OCI-LY3 (cell line): Measurements from ENCODE around the gene HCST.

Experiments used
- H2AFZ ChIP-seq: fragments of 200-600, 300-600 bp; shearing (Covaris generic); 2 replicates; pipeline ENCODE4 v1.6.0; 2014; ENCODE audit warnings: antibody characterized with exemption, low read depth, low read length
- H3K27ac ChIP-seq: fragments of 200-600, 300-600 bp; sonication (generic); 2 replicates; pipeline ENCODE4 v1.5.1; 2014; ENCODE audit warnings: mild to moderate bottlenecking, low read length, moderate library complexity, mixed read lengths
- H3K27me3 ChIP-seq: fragments of 200-600, 300-600 bp; sonication (generic); 2 replicates; pipeline ENCODE4 v1.6.1; 2014; ENCODE audit warnings: low read depth, low read length, mixed read lengths
- H3K36me3 ChIP-seq: fragments of 200-600, 300-600 bp; sonication (generic); replicated peaks from 2 replicates; pipeline ENCODE3; 2014; ENCODE audit warnings: low read depth, low read length, mixed read lengths
- H3K4me1 ChIP-seq: fragments of 300-600, 200-600 bp; sonication (generic); 2 replicates; pipeline ENCODE4 v1.6.1; 2014; ENCODE audit warnings: low read length, mixed read lengths
- H3K4me2 ChIP-seq: fragments of 200-600, 300-600 bp; sonication (generic); 2 replicates; pipeline ENCODE4 v1.6.1; 2014; ENCODE audit warnings: low read length, mixed read lengths
- H3K4me3 ChIP-seq: fragments of 300-600, 200-600 bp; sonication (generic); 2 replicates; pipeline ENCODE4 v1.5.1; 2014; ENCODE audit warnings: antibody characterized with exemption, mild to moderate bottlenecking, low read length, moderate library complexity
- H3K79me2 ChIP-seq: fragments of 300-600, 200-600 bp; shearing (Covaris generic); 2 replicates; pipeline ENCODE4 v1.6.1; 2014; ENCODE audit warnings: mild to moderate bottlenecking, low read length, mixed read lengths
- H3K9ac ChIP-seq: fragments of 300-600, 200-600 bp; shearing (Covaris generic); 2 replicates; pipeline ENCODE4 v1.6.0; 2014; ENCODE audit warnings: mild to moderate bottlenecking, low read length, moderate library complexity
- H3K9me3 ChIP-seq: fragments of 200-600, 300-600 bp; shearing (Covaris generic); 2 replicates; pipeline ENCODE4 v1.6.1; 2014; ENCODE audit warnings: low read length, mixed read lengths; ENCODE audit not compliant: insufficient read depth
- H4K20me1 ChIP-seq: fragments of 200-600, 300-600 bp; sonication (generic); 2 replicates; pipeline ENCODE4 v1.6.1; 2016; ENCODE audit warnings: low read length, mixed read lengths; ENCODE audit not compliant: insufficient read depth
- EZH2phosphoT487 ChIP-seq: fragments of 200-600 bp; shearing (Covaris generic); IDR thresholded peaks from 2 replicates; pipeline ENCODE4 v1.6.1; 2018; ENCODE audit warnings: antibody characterized with exemption, mixed run types, low read depth
- TF ChIP-seq, protein P1 (sequence below): fragments of 200-600, 300-600 bp; sonication (generic); IDR thresholded peaks from 2 replicates; pipeline ENCODE4 v1.5.1; 2014; ENCODE audit warnings: antibody characterized with exemption, low read length, low read depth

The HCST gene

DNA sequence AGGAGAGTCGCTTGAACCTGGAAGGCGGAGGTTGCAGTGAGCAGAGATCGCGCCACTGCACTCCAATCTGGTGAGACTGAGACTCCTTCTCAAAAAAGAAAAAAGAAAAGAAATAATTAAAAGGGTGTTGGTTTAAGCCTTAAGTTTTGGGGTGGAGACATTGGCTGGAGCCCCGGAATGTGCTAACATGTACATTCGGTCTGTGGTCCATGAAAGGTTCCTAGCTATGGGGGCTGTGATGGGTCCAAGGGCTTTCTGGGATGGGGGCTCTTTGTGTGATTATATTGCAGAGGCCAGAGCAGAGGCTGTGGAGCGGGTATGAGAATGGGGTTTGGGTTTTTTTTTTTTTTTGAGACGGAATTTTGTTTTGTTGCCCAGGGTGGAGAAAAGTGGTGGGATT lies 16.4 kb upstream of the HCST start:
- TF ChIP-seq, protein P1, sequence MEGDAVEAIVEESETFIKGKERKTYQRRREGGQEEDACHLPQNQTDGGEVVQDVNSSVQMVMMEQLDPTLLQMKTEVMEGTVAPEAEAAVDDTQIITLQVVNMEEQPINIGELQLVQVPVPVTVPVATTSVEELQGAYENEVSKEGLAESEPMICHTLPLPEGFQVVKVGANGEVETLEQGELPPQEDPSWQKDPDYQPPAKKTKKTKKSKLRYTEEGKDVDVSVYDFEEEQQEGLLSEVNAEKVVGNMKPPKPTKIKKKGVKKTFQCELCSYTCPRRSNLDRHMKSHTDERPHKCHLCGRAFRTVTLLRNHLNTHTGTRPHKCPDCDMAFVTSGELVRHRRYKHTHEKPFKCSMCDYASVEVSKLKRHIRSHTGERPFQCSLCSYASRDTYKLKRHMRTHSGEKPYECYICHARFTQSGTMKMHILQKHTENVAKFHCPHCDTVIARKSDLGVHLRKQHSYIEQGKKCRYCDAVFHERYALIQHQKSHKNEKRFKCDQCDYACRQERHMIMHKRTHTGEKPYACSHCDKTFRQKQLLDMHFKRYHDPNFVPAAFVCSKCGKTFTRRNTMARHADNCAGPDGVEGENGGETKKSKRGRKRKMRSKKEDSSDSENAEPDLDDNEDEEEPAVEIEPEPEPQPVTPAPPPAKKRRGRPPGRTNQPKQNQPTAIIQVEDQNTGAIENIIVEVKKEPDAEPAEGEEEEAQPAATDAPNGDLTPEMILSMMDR: no peak
- H3K4me1 ChIP-seq: no peaks in the 10 kb centered on the region

DNA sequence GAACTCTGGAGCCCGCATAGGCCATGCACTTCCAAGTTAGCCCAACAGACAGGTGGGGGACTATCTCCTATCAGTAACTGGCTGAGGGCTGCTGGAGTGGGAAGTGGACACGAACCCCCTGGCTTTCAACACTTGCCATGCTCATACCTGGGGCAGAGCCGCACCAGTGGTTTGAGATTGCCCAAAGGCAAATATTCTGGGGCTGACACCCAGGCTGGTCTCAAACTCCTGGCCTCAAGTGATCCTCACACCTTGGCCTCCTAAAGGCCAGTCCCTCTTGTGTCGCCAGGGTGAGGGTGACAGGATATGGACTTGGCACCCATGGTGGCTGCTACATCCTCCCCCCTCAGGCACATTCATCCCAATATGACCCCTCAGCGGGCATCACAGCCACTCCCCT lies 15.1 kb upstream of the HCST start:
- Histone ChIP-seq H2AFZ (no peak overlapping the region), H3K36me3 (peaks cover 40% of the 10 kb centered on the region), H4K20me1 (peaks cover 6% of the 10 kb centered on the region; the same call in 1 of the 2 replicates), H3K4me2 (no peak overlapping the region), H3K4me3 (no peak overlapping the region), H3K79me2 (no peaks in the 10 kb centered on the region), H3K4me1 (no peaks in the 10 kb centered on the region), H3K27me3 (no peaks in the 10 kb centered on the region), H3K9ac (no peak overlapping the region), H3K9me3 (no peaks in the 10 kb centered on the region), H3K27ac (no peak overlapping the region)
- TF ChIP-seq, protein P1: no peak
- no peak for TF ChIP-seq EZH2phosphoT487

More for the DNA sequence above, 16.4 kb upstream of the HCST start:
- no peak overlapping the region for H3K27ac ChIP-seq
- H3K36me3 ChIP-seq: peaks cover 36% of the 10 kb centered on the region
- H2AFZ ChIP-seq: no peak overlapping the region
- peaks cover 6% of the 10 kb centered on the region; the same call in 1 of the 2 replicates for H4K20me1 ChIP-seq
- no peaks in the 10 kb centered on the region for H3K79me2 ChIP-seq
- no peaks in the 10 kb centered on the region for H3K27me3 ChIP-seq
- H3K9ac ChIP-seq: no peak overlapping the region
- H3K9me3 ChIP-seq: no peaks in the 10 kb centered on the region
- no peak overlapping the region for H3K4me3 ChIP-seq
- no peak overlapping the region for H3K4me2 ChIP-seq

DNA sequence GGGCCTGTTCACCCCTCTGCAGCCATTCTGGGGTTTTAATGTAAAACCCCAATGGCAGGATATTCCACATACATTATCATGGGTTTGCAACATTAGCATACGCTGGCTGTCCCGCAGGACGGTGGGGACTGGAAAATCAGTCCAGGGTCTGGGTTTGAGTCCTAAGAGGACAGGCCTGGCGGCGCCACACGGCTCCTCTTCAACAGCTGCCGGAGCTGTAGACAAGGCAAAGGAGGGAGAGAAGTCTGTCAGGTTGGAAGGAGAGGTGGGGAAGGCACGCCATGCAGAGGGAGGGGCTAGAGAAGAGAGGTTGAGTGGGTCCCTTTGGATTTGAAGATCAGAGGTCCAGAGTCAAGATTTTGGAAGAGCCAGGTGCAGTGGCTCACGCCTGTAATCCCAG lies 13.9 kb upstream of the HCST start:
- Histone ChIP-seq H3K4me1 (no peaks in the 10 kb centered on the region), H3K27me3 (no peaks in the 10 kb centered on the region), H3K36me3 (peaks cover 51% of the 10 kb centered on the region), H3K9ac (no peak overlapping the region), H3K4me3 (no peak overlapping the region), H3K4me2 (no peak overlapping the region), H3K27ac (no peak overlapping the region), H3K9me3 (no peaks in the 10 kb centered on the region), H4K20me1 (peaks cover 6% of the 10 kb centered on the region; the same call in 1 of the 2 replicates), H2AFZ (no peak overlapping the region), H3K79me2 (no peaks in the 10 kb centered on the region)
- TF ChIP-seq, protein P1: no peak
- no peak for TF ChIP-seq EZH2phosphoT487

DNA sequence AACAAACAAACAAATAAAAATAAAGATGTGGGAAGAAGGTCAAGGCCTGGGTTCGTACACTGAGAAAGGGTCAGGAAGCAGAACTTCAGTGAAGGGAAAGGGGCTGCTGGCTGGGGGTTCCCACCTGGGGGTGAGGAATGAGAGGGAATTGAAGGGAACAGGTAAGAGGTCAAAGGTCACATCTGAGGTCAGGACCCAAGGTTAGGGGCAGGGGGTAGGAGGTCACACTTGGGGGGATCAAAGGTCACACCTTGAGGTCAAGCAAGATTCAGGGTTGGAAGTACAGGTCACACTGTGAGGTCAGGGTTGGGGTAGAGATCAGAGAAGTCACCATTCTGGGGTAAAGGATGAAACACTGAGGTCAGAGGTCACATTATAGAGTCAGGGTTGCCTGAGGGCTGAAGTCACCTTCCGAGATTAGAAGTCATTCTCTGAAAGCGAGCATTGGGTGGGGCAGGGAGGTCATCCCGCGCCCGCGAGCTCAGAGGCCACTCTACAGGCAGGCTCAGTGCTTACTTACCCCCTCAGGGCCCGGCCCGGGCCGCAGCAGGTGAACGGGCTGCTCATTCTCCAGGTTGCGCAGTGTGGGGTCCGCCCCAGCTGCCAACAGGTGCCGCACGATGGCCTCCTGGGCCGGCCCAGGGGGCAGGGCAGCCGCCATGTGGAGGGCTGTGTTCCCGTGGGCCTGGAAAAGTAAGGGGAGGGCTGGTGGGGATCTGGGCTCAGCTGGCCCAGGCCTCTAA lies 12.8 kb upstream of the HCST start:
- no peak overlapping the region for H3K4me2 ChIP-seq
- no peaks in the 10 kb centered on the region for H3K79me2 ChIP-seq
- H3K36me3 ChIP-seq: peaks cover 56% of the 10 kb centered on the region
- H2AFZ ChIP-seq: no peak overlapping the region
- H3K27ac ChIP-seq: no peak overlapping the region
- no peak overlapping the region for H3K4me3 ChIP-seq
- H3K4me1 ChIP-seq: no peaks in the 10 kb centered on the region
- TF ChIP-seq, protein P1: no peak
- TF ChIP-seq EZH2phosphoT487: no peak
- H4K20me1 ChIP-seq: peaks cover 6% of the 10 kb centered on the region; the same call in 1 of the 2 replicates
- no peak overlapping the region for H3K9ac ChIP-seq
- H3K9me3 ChIP-seq: no peaks in the 10 kb centered on the region
- H3K27me3 ChIP-seq: no peaks in the 10 kb centered on the region
